Activated naive CD4-positive, alpha-beta T cell (primary cell): ENCODE results near the gene SHCBP1L.

Experiments
- DNase-seq, 4 experiments: peaks; one replicate each; lab custom pipeline; 2025; lab: John Stamatoyannopoulos, UW

Gene SHCBP1L

DNA sequence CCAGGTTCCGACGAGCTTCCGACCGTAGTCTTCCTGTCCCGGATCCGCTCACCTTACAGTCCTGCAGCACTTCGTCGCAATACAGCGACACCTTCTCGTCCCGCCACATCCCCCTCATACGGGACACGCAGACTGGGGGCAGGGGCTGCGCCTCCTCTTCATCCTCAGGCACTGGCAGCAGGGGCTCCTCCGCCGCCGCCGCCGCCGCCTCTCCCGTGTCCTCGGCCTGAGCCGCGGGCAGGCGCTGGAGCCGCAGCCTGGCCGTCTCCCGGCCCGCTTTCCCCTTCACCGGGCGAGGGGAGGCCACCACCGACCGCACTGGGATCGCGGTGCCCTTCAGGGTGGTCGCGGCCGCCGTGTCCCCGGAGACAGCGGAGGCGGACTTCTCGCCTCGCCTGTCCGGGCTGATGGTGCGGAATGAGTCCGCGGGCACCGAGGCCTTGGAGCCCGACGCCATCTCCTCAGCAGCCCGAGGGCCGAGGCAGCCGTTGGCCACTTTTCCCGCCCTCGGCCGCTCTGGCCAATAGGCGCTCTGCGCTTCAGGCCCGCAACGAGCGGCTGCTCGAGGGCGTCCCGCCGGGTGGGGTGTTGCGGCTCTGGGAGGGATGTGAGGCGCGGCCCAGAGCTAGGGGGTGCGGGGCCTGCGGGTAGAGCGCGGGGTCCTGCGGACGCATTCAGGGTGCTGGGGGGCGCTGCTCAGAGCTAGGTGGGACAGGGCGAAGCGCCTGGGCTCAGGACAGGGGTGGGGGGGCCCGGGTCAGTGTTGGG, at the start of gene SHCBP1L:
Gene SHCBP1L (minus strand): TSS at position 490 of the 768 bp plus-strand sequence. CDS start 33 bp downstream, at position 457.
- DNase-seq, result no peak

DNA sequence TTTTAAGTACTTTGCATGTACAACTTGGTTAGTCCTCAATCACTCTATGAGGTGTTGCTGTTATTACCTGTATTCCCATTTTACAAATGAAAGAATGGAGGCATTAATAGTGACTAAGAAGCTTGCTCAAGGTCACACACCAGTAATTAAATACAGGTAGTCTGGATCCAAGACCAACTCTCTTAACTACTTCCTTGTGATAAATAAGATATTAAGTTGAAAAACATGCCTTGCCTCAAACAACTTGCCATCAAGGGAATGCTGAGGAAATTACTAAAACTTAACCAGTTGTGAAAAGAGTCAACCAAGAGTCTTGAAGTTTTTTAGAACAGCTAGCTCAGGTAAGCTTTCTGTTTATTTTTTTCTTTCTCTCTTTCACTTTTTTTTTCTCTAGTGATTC, 49.3 kb upstream of the SHCBP1L start:
- no peak for DNase-seq

GRCh38 chr1:183000167-183000962, 47.4 kb upstream of the SHCBP1L start:
- DNase-seq, result no peak

- no peak for DNase-seq
These were observed 45.5 kb upstream of the SHCBP1L start for GRCh38 chr1:182998482-182998881.

- no peak for DNase-seq
These were observed 43.9 kb upstream of the SHCBP1L start for GRCh38 chr1:182996816-182997215.

GRCh38 chr1:182995894-182996293, 42.9 kb upstream of the SHCBP1L start:
- no peak for DNase-seq

DNA sequence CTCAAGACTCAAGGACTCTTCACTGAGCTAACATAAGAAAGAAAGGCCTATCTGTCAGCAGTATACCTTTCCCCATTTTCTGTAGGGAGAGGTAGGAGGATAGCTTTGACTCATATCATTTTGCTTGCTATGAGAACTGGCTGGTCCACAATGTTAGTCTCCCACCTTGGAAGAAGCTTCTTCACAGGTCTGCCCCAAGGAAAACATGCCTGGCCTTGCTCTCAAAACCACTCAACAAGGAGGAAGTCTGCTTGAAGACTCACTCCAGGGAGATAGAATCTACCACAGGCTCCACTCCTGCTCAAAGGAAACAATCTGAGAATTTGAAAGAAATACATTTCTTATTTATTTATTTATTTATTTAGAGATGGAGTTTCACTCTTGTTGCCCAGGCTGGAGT, 40.8 kb upstream of the SHCBP1L start:
- DNase-seq, result no peak

- no peak for DNase-seq
These were observed 37.6 kb upstream of the SHCBP1L start for GRCh38 chr1:182990413-182991144.

DNA sequence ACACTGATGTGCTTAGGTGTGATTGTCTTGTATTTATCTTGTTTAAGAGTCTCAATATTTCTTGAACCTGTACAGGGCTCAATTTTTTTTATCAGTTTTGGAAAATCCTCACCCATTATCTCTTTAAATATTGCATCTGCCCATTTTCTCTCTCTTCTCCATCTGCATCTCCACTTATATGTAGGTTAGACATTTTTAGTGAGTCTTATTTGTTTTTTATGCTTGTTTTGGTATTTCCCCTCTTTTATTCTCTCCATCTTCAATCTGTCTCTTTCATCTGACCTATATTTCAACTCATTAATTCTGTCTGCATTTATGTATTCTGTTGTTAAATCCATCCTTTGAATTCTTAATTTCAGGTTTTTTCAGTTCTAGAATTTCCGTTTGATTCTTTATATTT, 32.9 kb upstream of the SHCBP1L start:
- DNase-seq, result no peak

DNA sequence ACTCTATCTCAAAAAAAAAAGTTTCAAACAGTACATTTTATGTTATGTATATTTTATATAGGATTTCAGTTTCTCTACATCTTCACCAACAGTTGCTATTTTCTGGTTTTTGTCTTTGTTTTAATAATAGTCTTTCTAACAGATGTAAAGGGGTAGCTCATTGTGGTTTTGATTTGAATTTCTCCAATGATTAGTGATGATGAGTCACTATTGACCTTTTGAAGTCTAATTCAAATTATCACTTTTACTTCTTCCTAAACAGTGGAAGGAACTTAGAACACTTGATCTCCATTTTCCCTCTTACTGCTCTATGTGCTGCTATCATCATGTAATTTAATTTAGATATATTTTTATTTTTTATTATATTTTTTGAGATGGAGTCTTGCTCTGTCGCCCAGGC, 31.7 kb upstream of the SHCBP1L start:
- no peak for DNase-seq

DNA sequence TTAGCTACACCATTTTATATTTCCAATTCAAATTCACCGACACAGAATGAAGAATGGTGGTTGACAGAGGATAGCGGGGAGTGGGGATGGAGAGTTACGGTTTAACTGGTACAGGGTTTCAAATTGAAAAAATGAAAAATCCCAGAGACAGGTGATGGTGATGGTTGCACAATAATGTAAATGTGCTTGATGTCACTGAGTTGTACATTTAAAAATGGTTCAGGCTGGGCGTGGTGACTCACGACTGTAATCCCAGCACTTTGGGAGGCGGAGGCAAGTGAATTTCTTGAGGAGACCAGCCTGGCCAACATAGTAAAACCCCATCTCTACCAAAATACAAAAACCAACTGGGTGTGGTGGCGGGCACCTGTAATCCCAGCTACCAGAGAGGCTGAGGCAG, 31.2 kb upstream of the SHCBP1L start:
- no peak for DNase-seq

DNA sequence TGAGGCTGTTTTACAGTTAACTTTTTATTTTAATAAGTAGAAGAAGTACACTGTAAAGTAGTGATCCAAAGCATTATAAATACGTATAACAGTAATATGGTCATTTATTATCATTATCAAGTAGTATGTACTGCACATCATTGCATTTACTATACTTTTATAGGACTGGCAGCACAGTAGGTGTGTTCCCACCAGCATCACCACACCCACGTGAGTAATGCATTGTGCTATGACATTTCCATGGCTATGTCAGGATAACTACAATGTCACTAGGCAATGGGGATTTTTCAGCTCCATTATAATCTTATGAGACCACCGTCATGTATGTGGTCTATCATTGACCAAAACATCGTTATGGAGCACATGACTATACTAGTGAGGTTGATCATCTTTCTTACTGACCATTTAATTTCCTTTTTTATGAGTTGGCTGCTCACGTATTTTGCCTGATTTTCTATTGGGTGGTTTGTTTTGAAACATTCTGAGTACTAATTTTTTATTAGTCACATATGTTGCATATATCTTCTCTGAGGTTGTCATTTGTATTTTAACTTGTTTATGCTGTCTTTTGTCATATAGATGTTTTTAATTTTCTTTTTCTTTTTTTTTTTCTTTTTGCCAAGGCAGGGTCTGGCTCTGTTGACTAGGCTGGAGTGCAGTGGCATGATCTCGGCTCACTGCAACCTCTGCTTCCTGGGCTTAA, 25.3 kb upstream of the SHCBP1L start:
- no peak for DNase-seq

DNA sequence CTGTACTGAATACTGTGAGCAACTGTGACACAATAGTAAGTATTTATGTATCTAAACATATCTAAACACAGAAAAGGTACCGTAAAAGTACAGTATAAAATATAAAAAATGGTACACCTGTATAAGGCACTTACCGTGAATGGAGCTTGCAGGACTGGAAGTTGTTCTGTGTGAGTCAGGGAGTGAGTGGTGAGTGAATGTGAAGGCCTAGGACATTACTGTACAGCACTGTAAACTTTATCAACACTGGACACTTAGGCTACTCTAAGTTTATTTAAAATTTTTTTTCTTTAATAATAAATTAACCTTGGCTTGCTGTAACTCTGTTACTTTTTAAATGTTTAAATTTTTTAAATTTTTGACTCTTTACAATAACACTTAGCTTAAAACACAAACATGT, 24.5 kb upstream of the SHCBP1L start:
- DNase-seq, result no peak

DNA sequence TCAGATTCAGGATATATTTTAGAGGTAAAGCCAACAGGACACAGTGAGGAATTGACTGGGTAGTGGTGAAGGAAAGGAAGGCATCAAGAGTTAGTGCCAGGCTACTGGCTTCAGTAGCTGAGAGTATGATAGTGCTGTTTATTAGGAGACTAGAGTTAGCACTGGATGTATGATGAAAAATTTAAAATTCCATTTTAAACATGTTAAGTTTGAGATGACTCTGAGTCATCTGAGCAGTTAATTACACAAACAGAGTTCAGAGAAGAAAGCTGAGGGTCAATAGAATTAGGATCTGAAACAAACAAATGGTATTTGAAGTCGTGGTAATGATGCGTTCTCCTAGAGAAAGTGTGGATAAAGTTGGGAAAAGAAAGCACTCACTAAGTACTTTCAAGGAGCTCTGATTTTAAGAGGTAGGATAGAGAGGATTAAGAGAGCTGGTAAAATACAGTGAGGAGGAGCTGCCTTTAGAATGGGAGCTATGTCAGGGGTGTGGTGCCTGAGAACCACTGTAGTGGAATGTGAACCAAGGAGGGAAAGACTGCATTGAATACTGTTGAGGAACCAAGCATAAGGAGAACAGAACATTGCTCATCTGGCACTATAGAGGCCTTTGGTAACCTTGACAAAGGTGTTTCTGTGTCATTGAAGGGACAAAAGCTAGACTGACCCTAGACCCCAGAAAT, 21.7 kb upstream of the SHCBP1L start:
- no peak for DNase-seq

GRCh38 chr1:182972829-182973228, 19.9 kb upstream of the SHCBP1L start:
- DNase-seq, result no peak

GRCh38 chr1:182972231-182972630, 19.3 kb upstream of the SHCBP1L start:
- no peak for DNase-seq

DNA sequence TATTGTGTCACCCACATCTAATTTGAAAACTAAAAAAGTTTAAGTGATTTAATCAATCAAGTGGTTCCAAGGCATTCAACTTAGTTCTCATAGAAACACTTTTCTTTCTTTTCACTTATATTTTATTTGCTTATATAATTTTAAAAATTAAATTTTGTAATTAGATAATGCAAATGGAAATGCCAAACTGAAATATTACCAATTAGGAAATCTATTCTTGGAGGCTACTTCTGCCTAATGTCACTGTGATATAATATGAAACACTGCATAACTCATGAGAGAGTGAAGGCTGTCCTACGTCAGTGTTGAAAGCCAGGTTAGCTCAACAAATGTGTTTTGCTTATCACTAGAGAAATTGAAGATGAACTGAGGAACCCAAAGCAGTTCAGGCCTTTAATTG, 18.3 kb upstream of the SHCBP1L start:
- DNase-seq, result no peak

DNA sequence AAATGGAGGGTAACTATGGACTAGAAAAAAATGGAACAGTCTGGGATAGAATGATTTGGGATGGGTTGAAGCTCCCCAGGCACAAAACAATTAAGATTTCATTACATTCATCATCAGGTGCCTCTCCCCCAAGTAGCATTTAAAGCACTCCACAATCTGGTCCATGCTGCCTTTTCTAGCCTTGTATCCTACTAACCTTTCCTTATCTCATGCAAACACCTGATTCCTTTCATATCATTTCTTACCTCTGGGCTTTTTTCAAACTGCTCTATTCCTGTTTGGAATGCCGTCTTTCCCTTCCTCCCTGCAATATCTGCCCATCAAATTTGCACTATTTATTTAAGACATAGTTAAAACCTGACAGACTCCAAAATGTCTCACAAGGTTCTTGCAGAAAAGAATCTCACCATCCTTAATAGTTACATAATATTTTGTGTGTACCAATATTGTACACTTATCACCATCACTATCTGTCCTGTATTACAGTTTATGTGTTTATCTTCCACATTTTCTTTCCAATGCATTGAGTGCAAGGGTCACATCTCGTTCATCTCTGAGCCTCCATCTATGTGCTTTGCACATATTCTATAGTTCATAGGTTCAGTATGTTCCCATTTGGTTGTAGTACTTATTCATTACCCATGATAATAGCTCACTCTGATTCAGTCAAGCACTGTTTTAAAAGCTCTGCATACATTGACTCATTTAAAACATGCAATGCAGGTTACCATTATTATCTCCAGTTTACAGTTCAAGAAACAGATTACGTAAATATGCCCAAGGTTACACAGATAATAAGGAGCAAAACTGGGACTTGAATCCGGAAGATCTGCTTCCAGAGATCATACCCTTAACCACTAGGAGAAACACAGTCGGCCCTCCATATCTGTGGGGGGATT, 16.1 kb upstream of the SHCBP1L start:
- DNase-seq, result no peak

- DNase-seq, result no peak
These were observed 15.3 kb upstream of the SHCBP1L start for GRCh38 chr1:182968151-182968741.

- no peak for DNase-seq
These were observed 12.9 kb upstream of the SHCBP1L start for GRCh38 chr1:182965861-182966260.
